ENCODE data around the gene TAOK3.

GRCh38 chr12:118102609-118103008 is 270.1 kb downstream of the TAOK3 start:
- no peak for TF ChIP-seq CTCF (IDR thresholded peaks at IDR 0.05)
- no peak for TF ChIP-seq POLR2A (IDR thresholded peaks at IDR 0.05)

Measured in Peyer's patch (tissue), 4 donors.